NCI-H1436 (cell line): ENCODE measurements around the gene ZNF33A.
"Not testable (repeated sequence)": the region's sequence is repeated elsewhere in the genome, so short reads cannot be mapped to it uniquely, and the experiment has no call there.

ENCODE experiments used
- DNase-seq: peaks from one replicate; lab custom pipeline; 2025; lab: John Stamatoyannopoulos, UW

ZNF33A gene

GRCh38 chr10:38045129-38045528 lies 34.7 kb downstream of the ZNF33A start:
- DNase-seq: no peak

GRCh38 chr10:38047666-38048065 lies 37.2 kb downstream of the ZNF33A start:
- DNase-seq: no peak

GRCh38 chr10:38050212-38050611 lies 39.7 kb downstream of the ZNF33A start:
- no peak for DNase-seq

- no peak for DNase-seq
Observed at GRCh38 chr10:38054361-38054797, 43.9 kb downstream of the ZNF33A start.

- not testable (repeated sequence) for DNase-seq
Observed at GRCh38 chr10:38055274-38055894, 44.9 kb downstream of the ZNF33A start.

GRCh38 chr10:38069663-38070062 lies 59.2 kb downstream of the ZNF33A start:
- DNase-seq: not testable (repeated sequence)

GRCh38 chr10:38070501-38070900 lies 60.0 kb downstream of the ZNF33A start:
- DNase-seq: no peak

- no peak for DNase-seq
Observed at GRCh38 chr10:38072552-38072951, 62.1 kb downstream of the ZNF33A start.

- DNase-seq: no peak
Observed at GRCh38 chr10:38076687-38077086, 66.2 kb downstream of the ZNF33A start.

GRCh38 chr10:38093318-38093717 lies 82.8 kb downstream of the ZNF33A start:
- DNase-seq: not testable (repeated sequence)

GRCh38 chr10:38093816-38094157 lies 83.3 kb downstream of the ZNF33A start:
- DNase-seq: no peak

- DNase-seq: peak; percentile 97
Observed at GRCh38 chr10:38094158-38094926, 83.9 kb downstream of the ZNF33A start, which contains the start of gene ZNF37A. ZNF37A (plus strand) TSS chr10:38094337; CDS start chr10:38096618, 2,281 bp downstream.

GRCh38 chr10:38094927-38095574 lies 84.6 kb downstream of the ZNF33A start:
- DNase-seq: no peak

- no peak for DNase-seq
Observed at GRCh38 chr10:38102880-38103279, 92.4 kb downstream of the ZNF33A start.

GRCh38 chr10:38103756-38104155 lies 93.3 kb downstream of the ZNF33A start:
- no peak for DNase-seq

- no peak for DNase-seq
Observed at GRCh38 chr10:38112159-38112558, 101.7 kb downstream of the ZNF33A start.
